Measurements from ENCODE around the gene CRABP2. TPM values are rescaled to one million over a fixed set of nuclear protein-coding genes. Genes with fewer than 3 reads are reported as not detected.

The CRABP2 gene
- total and polyA plus RNA-seq, 5 experiments from 2014 or later, result 0.44 to 2.9 TPM; not detected in 3

DNA sequence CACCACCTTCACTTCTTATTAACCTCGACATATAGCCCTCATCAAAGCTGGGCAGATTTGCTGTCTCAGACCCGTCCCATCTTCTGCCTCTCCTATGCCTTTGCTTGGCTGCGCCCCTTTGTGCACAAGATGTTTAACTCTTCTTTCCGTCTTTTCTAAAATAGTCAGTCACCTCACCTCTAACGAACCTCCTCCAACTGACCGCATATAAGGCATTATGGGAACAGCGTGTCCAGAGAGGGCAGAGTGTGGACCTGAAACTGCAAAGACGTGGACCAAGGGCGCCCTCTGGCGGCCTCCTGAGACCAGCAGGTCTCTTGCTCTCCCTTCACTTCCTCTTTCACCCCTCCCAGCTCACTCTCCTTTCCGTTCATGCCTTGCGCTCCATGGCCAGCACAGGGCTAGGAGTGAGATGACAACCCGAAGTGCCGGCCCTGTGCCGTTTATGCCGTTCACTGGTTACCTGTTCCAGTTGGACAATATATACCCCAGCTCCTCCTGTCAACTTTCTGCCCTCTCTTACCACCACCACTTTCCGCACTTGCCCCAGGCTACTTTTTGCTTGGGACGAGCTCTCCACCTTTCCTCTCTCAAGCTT, 20.4 kb upstream of the CRABP2 start:
- H3K36me3 Mint-ChIP-seq, result peaks cover 6 to 40% (median 11%) of the 10 kb centered on the region in 3 donors
- peaks cover 14 to 33% (median 24%) of the 10 kb centered on the region in 4 donors for H3K4me1 Mint-ChIP-seq
- POLR2A ChIA-PET, result interaction anchor here (0.5 to 5.9 kb wide), 8 partner anchors 15 to 149 kb away, joined by 3 to 48 read pairs (median 18); partner anchors contain the start of genes CRABP2, HDGF, MRPL24 and PRCC
- DNase-seq (peak; percentile 56 to 88 (median 78)), ATAC-seq (peak in 1 of 2 donors; percentile 27)
- no peak overlapping the region for H3K4me3 Mint-ChIP-seq
- H3K27me3 Mint-ChIP-seq, result no peaks in the 10 kb centered on the region
- no peaks in the 10 kb centered on the region for H3K9me3 Mint-ChIP-seq
- no peak overlapping the region for H3K27ac Mint-ChIP-seq

DNA sequence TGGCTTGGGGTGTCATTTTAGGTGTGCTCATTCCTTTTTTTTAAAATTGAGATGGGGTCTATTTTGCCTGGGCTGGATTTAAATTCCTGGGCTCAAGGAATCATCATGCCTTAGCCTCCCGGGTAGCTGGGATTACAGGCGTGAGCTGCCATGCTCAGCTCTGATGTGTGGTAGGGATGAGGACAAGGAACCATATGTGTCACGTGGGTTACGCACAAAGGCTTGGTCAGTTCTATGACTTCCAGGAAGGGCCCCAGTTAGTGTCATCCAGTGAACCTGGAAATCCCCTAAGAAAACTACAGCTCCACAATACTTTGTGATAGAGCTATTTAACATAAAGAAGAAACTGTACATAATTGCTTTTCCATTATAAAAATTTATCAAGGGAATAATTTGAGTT, 16.2 kb upstream of the CRABP2 start:
- Mint-ChIP-seq H3K27ac (no peak overlapping the region), H3K4me1 (peaks cover 7 to 20% (median 14%) of the 10 kb centered on the region in 4 donors), H3K4me3 (no peak overlapping the region), H3K36me3 (peaks cover 6 to 58% (median 17%) of the 10 kb centered on the region in 3 donors), H3K9me3 (no peaks in the 10 kb centered on the region), H3K27me3 (no peaks in the 10 kb centered on the region)
- no peak for DNase-seq
- POLR2A ChIA-PET, result interaction anchor here (1.1 kb wide), 1 partner anchor 10 kb away, joined by 3 read pairs; no protein-coding TSS in a partner anchor
- no peak for ATAC-seq

DNA sequence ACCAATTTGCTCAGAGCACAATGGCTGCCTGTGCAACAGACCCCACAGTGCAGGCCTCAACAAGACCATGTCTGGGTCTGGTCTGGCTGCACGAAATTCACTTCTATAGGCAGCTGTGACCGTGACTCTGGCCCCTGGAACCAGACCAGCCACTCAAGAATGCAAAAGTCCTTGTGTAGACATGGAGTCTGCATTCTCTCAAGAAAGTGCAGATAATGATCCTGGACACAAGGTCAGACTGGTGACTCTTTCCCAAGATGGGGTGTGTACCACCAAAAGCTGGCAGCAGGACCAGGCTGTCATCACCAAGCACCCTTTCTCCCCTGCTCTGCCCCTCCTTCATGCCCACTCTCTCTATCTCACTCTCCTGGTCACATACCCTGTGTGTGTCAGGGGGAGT, 15.7 kb upstream of the CRABP2 start:
- POLR2A ChIA-PET, result interaction anchor here (1.1 kb wide), 1 partner anchor 10 kb away, joined by 3 read pairs; no protein-coding TSS in a partner anchor
- ATAC-seq, result no peak
- Mint-ChIP-seq H3K9me3 (no peaks in the 10 kb centered on the region), H3K4me1 (peaks cover 7 to 20% (median 15%) of the 10 kb centered on the region in 4 donors), H3K27ac (no peak overlapping the region), H3K36me3 (peaks cover 6 to 60% (median 17%) of the 10 kb centered on the region in 3 donors), H3K4me3 (no peak overlapping the region), H3K27me3 (no peaks in the 10 kb centered on the region)
- no peak for DNase-seq

DNA sequence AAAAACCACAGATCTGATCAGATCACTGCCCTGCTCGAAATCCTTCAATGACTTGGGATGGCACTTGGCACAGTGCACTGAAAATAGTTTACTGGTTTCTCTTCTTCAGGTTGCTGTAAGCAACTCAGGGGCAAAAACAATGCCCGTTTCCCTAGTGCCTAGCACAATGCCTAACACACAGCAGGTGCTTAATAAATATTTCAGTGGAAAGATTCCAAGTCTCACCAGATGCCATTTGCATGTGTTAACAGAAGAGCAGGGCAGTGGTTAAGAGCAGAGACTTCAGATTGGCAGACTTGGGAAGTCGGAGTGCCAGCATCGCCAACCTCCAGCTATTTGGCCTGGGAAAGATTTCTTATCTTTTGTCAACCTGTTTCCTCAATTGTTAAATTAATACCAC, 12.0 kb upstream of the CRABP2 start:
- no peak for DNase-seq
- Mint-ChIP-seq H3K27me3 (no peaks in the 10 kb centered on the region), H3K36me3 (peaks cover 0 to 41% (median 6%) of the 10 kb centered on the region in 3 donors), H3K9me3 (no peaks in the 10 kb centered on the region), H3K27ac (peak overlapping the region in 1 of 10 donors; percentile 57), H3K4me3 (no peak overlapping the region), H3K4me1 (peaks cover 0 to 13% (median 7%) of the 10 kb centered on the region in 4 donors)
- ATAC-seq, result no peak
- POLR2A ChIA-PET, result interaction anchor here (0.6 kb wide), 1 partner anchor 1329 kb away, joined by 3 read pairs; no protein-coding TSS in a partner anchor

DNA sequence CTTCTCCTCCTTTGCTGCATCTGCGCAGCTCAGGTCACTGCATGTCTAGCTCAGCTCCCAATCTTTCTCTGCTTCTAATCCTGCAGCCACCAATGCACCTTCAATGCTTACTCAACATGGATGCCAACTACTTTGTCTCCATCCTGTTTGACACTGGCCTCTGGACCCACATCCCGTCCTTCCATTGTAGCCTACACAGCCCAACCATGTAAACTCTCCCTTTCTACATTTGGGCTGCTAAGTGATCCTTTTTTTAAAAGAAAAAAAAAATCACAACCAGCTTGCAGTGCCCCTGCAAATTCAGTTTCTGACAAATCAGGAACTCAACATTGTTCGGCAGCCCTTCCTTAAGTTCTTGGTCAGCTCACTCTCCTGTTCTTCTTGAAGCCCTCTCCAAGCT, 9.4 kb upstream of the CRABP2 start:
- H3K4me3 Mint-ChIP-seq, result no peak overlapping the region
- no peak overlapping the region for H3K27ac Mint-ChIP-seq
- POLR2A ChIA-PET, result interaction anchor here (1.0 kb wide), 1 partner anchor 72 kb away, joined by 3 read pairs; no protein-coding TSS in a partner anchor

DNA sequence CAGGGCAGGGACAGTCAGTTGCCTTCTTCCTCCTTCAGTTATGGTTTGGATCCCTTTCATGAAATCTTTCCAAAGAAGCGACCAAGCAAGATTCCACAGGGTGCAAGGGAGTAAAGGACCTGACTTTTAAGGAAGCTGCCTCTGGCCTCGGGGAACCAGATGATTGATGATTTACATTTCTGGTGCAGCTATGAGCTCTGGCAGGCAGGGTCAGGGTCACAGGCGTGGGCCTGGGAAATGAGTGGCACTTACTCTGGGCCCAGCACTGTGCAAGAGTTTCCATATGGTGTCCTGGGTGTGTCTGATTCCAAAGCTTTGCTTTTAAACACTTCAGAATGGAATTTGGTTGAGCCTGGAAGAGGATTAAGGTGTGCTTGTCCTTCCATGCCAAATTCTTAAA, 7.2 kb upstream of the CRABP2 start:
- Mint-ChIP-seq H3K36me3 (peaks cover 0 to 14% (median 6%) of the 10 kb centered on the region in 3 donors), H3K27ac (peak overlapping the region in 1 of 10 donors; percentile 69), H3K9me3 (no peaks in the 10 kb centered on the region), H3K4me1 (peaks cover under 1 to 13% (median 6%) of the 10 kb centered on the region in 4 donors), H3K27me3 (no peaks in the 10 kb centered on the region), H3K4me3 (no peak overlapping the region)
- ATAC-seq (no peak), DNase-seq (no peak)
- POLR2A ChIA-PET, result no interaction called here

More for the DNA sequence above, 9.4 kb upstream of the CRABP2 start:
- peaks cover 0 to 19% (median 6%) of the 10 kb centered on the region in 3 donors for H3K36me3 Mint-ChIP-seq
- no peaks in the 10 kb centered on the region for H3K9me3 Mint-ChIP-seq
- peaks cover 0 to 13% (median 4%) of the 10 kb centered on the region in 4 donors for H3K4me1 Mint-ChIP-seq
- H3K27me3 Mint-ChIP-seq, result no peaks in the 10 kb centered on the region
- ATAC-seq (no peak), DNase-seq (no peak)

DNA sequence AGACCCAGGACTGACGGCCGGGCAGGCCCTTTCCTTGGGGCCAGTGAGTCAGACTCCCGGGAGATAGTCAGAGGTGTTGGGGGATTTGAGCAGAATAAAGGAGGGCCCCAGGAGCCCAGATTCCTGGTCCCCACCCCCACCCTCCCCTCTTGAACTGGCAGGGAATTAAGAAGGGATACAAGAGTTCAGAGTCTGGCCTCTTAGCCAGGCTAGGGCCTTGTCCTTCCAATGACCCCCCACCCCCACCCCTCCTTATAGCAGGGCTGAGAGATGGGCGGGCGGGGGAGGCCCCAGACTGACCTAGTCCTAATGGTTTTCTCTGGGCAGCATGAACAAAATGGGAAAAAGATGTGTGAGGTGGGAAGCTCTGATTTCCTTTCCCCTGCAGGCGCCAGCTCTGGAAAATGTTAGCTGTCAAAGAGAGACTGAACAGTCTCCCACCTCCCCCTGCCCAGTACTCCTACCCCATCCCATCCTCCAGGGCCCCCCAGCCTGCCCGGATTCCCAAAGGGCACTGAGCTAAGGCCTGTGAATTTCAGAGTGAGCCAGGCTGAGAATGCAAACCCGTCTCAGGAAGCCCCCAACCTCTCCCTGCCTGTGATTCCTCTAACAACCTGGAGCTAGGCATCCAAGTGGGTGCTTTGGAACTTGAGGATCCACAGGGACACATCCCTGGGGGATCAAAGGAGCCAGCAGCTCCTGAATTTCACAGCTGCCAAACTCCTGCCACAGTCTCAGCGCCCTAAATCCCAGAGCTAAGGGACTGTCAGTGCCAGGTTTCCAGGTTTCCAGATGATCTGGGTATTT, 5.8 kb upstream of the CRABP2 start:
- DNase-seq (no peak), ATAC-seq (no peak)
- Mint-ChIP-seq H3K27me3 (no peaks in the 10 kb centered on the region), H3K4me1 (peaks cover 13 to 17% (median 16%) of the 10 kb centered on the region in 4 donors), H3K36me3 (peaks cover 0 to 10% (median 0%) of the 10 kb centered on the region in 3 donors), H3K9me3 (no peaks in the 10 kb centered on the region), H3K27ac (peak overlapping the region in 1 of 10 donors; percentile 49), H3K4me3 (no peak overlapping the region)
- POLR2A ChIA-PET, result interaction anchor here (0.9 kb wide), 1 partner anchor 10 kb away, joined by 3 read pairs; no protein-coding TSS in a partner anchor

DNA sequence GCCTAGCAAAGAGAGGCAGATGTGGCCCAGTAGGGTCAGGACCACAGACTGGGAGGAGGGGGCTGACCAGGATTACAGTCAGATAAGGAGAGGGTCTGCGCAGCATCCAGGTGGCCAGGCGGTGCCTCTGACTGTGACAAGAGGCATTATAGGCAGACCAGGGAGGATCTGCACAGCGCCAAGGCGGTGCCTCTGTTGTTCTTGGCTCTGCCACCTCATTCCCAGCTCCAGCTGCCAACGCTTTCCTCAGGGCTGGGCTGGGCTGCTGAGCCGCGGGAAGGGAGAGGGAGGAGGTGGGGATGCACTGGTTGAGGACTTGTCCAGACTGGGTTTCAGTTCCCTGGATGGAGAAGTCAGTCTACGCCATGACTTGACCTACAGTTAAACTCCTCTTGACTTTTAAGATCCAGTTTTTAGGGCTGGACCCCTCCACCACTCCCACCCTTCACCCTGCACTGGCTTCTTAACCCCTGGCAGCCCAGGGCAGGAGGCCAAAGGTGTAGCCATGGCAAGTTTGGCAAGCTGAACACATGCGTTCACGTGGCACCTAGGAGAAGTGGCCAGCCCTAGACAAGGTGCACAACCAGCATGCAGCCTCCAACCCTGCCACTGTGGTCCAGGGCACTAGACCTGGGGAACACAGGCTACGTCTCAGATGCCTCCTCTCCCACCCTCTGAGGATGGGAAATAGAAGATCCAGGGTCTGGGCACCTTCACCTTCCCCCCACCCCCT, 4.5 kb upstream of the CRABP2 start:
- Mint-ChIP-seq H3K27ac (peak overlapping the region in 3 of 10 donors; percentile 28 to 80 (median 48)), H3K4me3 (no peak overlapping the region)
- no peak for ATAC-seq

DNA sequence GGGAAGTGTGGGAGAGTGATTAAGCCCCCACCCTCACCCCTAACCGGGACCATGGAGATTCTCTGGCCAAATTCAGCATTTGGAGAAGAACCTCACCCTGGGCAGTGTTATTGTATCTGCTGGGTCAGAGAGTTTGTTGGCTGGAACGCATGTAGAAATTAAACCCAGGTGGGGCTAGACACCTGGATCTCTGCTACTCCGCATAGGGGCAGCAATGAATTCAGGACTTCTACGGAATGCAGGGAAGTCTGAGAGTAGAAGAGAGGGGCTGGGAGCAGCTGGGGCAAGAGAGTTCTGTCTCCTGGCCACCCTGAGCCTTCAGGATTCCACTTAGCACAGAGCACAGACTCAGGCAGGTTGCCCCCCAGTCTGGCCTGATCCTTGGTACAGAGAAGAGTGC, 3.6 kb upstream of the CRABP2 start:
- Mint-ChIP-seq H3K9me3 (no peaks in the 10 kb centered on the region), H3K4me1 (peaks cover 13 to 30% (median 29%) of the 10 kb centered on the region in 4 donors), H3K4me3 (no peak overlapping the region), H3K27ac (peak overlapping the region in 7 of 10 donors; percentile 2 to 86 (median 66)), H3K27me3 (peaks cover 0 to 8% (median 3%) of the 10 kb centered on the region in 5 donors), H3K36me3 (no peaks in the 10 kb centered on the region)
- DNase-seq (no peak), ATAC-seq (no peak)
- POLR2A ChIA-PET, result no interaction called here

More for the DNA sequence above, 4.5 kb upstream of the CRABP2 start:
- Mint-ChIP-seq H3K9me3 (no peaks in the 10 kb centered on the region), H3K36me3 (no peaks in the 10 kb centered on the region), H3K27me3 (no peaks in the 10 kb centered on the region), H3K4me1 (peaks cover 11 to 29% (median 23%) of the 10 kb centered on the region in 4 donors)
- POLR2A ChIA-PET, result no interaction called here
- DNase-seq, result no peak

DNA sequence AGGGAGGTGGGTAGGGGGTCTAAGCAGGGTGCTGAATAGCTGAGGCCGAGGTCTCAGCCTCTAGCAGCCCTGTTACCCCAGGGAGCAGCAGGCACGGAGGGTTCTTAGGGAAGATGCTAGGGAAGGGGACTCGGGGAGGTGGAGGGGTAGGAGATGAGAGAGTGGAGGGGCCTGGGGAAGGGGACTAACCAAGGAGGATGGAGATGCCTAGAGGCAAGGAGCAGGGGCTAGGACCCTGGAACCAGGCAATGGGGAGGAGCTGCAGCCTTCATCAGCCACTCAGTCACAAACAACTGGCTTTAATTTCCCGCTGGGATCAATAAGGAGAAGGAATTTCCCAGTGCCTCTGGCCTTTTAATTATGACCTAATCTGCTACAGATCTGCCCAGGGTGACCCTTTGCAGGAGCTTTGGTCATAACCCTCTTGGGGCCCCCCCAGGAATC, 2.9 kb upstream of the CRABP2 start:
- Mint-ChIP-seq H3K4me3 (peak overlapping the region in 1 of 10 donors; percentile 47), H3K27ac (peak overlapping the region in 6 of 10 donors; percentile 43 to 86 (median 74)), H3K4me1 (peaks cover 13 to 33% (median 29%) of the 10 kb centered on the region in 4 donors), H3K9me3 (no peaks in the 10 kb centered on the region), H3K36me3 (no peaks in the 10 kb centered on the region), H3K27me3 (peaks cover 0 to 16% (median 4%) of the 10 kb centered on the region in 5 donors)
- ATAC-seq, result no peak
- DNase-seq, result no peak
- POLR2A ChIA-PET, result interaction anchor here (4.8 kb wide), 1 partner anchor 19 kb away, joined by 33 read pairs; the partner anchor contains the start of genes ISG20L2 and METTL25B

DNA sequence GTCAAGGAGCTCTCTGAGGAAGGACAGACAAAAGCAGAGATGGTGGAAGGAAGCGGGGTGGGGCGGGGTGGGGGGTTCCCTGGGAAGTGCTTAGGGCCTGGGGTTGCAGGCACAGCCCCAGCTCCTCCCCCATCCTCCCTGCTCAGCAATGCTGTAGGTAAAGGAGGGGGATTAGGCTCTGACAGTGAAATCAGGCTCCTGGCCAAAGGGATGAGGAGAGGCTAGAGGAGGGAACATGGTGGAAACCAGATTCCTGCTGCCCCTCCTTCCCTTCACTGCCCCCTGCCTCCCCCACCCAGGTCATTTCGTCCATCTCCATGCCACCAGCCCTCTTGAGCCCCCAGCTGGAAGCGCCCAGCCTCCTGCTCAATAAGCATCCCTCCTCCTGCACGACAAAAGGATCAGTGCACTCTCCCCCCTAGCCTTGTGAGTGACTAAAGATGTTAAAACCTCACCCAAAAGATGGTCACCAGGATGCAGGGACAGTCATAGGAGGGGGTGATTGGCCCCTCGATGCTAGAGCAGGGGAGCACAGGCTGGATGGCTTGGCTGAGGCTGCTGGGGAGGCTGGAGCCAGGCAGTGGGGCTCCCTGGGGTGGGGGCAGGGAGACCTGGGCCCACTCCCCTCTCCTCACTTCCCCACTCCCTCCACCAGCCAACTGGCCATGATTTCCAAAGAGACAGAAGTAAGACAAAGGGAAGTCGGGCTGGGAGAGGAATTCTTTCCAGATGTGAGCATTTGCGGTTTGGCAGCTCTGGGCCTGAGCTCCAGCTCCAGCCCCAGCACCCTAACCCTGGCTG, 2.2 kb upstream of the CRABP2 start:
- DNase-seq (no peak), ATAC-seq (no peak)
- POLR2A ChIA-PET, result interaction anchor here (1.7 to 4.8 kb wide), 2 partner anchors 20 to 34 kb away, joined by 7 to 33 read pairs; partner anchors contain the start of genes ISG20L2, METTL25B and MRPL24
- H3K27ac Mint-ChIP-seq, result peak overlapping the region in 9 of 10 donors; percentile 19 to 88 (median 82)
- no peaks in the 10 kb centered on the region for H3K9me3 Mint-ChIP-seq
- H3K36me3 Mint-ChIP-seq, result no peaks in the 10 kb centered on the region
- peaks cover 0 to 18% (median 7%) of the 10 kb centered on the region in 5 donors for H3K27me3 Mint-ChIP-seq
- H3K4me1 Mint-ChIP-seq, result peaks cover 13 to 33% (median 29%) of the 10 kb centered on the region in 4 donors
- peak overlapping the region; percentile 70 to 98 (median 86) for H3K4me3 Mint-ChIP-seq
